PC-3 (cell line): ENCODE measurements around the gene FGFBP2. TPM values are rescaled to one million over a fixed set of nuclear protein-coding genes. Genes with fewer than 3 reads are reported as not detected.

ENCODE experiments used
- ATAC-seq: fragments of 200-7000 bp; cut with Tn5 transposase; 2 replicates; pipeline ENCODE4 v1.9.1; 2020; ENCODE audit warnings: mild to moderate bottlenecking, moderate library complexity
- BruUV-seq: library from RNA; stranded (reverse); fragments of 400-500 nt; replicated peaks from 2 replicates; lab custom pipeline; 2021; lab: Mats Ljungman, UMichigan
- CTCF ChIA-PET: fragments of 300-600 bp; sonication (Branson Sonifier 250); formaldehyde crosslinking; loops from one replicate; lab custom pipeline; 2022; ENCODE audit warnings: antibody characterized with exemption; lab: Charles Lee
- POLR2A ChIA-PET: fragments of 300-600 bp; sonication (Branson Sonifier 250); formaldehyde crosslinking; loops from one replicate; lab custom pipeline; 2022; ENCODE audit warnings: antibody characterized with exemption; ENCODE audit not compliant: unreplicated experiment; lab: Charles Lee
- DNase-seq: peaks from one replicate; pipeline ENCODE4 v3.0.0-alpha.2; 2015
- H2AFZ ChIP-seq: fragments of 300-600 bp; sonication (generic); 2 replicates; pipeline ENCODE4 v1.6.0; 2016; ENCODE audit warnings: antibody characterized with exemption, low read length
- H3F3A ChIP-seq: fragments of 300-600 bp; sonication (generic); one replicate; pipeline ENCODE4 v1.6.0; 2017; ENCODE audit warnings: antibody characterized with exemption, low read length, control low read depth, mild to moderate bottlenecking; ENCODE audit not compliant: unreplicated experiment
- H3K27ac ChIP-seq: fragments of 300-600 bp; sonication (generic); 2 replicates; pipeline ENCODE4 v1.5.1; 2016; ENCODE audit warnings: mild to moderate bottlenecking, low read length
- H3K27me3 ChIP-seq: fragments of 300-600 bp; sonication (generic); 2 replicates; pipeline ENCODE4 v1.6.1; 2016; ENCODE audit warnings: low read length, mixed read lengths
- H3K36me3 ChIP-seq: fragments of 300-600 bp; sonication (generic); 2 replicates; pipeline ENCODE4 v1.6.1; 2016; ENCODE audit warnings: low read depth, mixed run types, low read length, mixed read lengths
- H3K4me1 ChIP-seq: fragments of 300-600 bp; sonication (generic); 2 replicates; pipeline ENCODE4 v1.5.1; 2016; ENCODE audit warnings: low read length; ENCODE audit not compliant: insufficient read depth
- H3K4me2 ChIP-seq: fragments of 300-600 bp; sonication (generic); 2 replicates; pipeline ENCODE4 v1.6.0; 2016; ENCODE audit warnings: low read length
- H3K4me3 ChIP-seq: fragments of 300-600 bp; sonication (generic); 2 replicates; pipeline ENCODE4 v1.5.1; 2016; ENCODE audit warnings: mild to moderate bottlenecking, low read length, mixed read lengths
- H3K79me2 ChIP-seq: fragments of 300-600 bp; sonication (generic); 2 replicates; pipeline ENCODE4 v1.6.1; 2017; ENCODE audit warnings: low read length, mixed read lengths
- H3K9ac ChIP-seq: fragments of 300-600 bp; sonication (generic); 2 replicates; pipeline ENCODE4 v1.6.0; 2016; ENCODE audit warnings: mild to moderate bottlenecking, low read length
- H3K9me2 ChIP-seq: fragments of 300-600 bp; sonication (generic); replicated peaks from 2 replicates; pipeline ENCODE4 v1.6.1; 2016; ENCODE audit warnings: mixed run types, low read length, mixed read lengths
- H3K9me3 ChIP-seq: fragments of 300-600 bp; sonication (generic); 2 replicates; pipeline ENCODE4 v1.6.1; 2016; ENCODE audit warnings: low read length, mixed read lengths
- H4K20me1 ChIP-seq: fragments of 300-600 bp; sonication (generic); 2 replicates; pipeline ENCODE4 v1.6.1; 2016; ENCODE audit warnings: low read length, mixed read lengths
- CTCF ChIP-seq: fragments of 300-600 bp; sonication (generic); conservative IDR thresholded peaks from 2 replicates; pipeline ENCODE4 v1.5.1; 2017; ENCODE audit warnings: antibody characterized with exemption, low read depth, mild to moderate bottlenecking, low read length
- EZH2 ChIP-seq: fragments of 300-600 bp; sonication (generic); IDR thresholded peaks from one replicate; pipeline ENCODE4 v1.6.1; 2017; ENCODE audit warnings: antibody characterized with exemption, mild to moderate bottlenecking, low read length; ENCODE audit not compliant: unreplicated experiment
- EZH2phosphoT487 ChIP-seq: fragments of 300-600 bp; sonication (generic); IDR thresholded peaks from 2 replicates; pipeline ENCODE4 v1.6.1; 2018; ENCODE audit warnings: mild to moderate bottlenecking, antibody characterized with exemption, low read length, borderline replicate concordance
- intact Hi-C: fragments of 100-400 bp; cut with micrococcal nuclease; formaldehyde crosslinking; loops from 2 replicates; pipeline ENCODE4 v1.9.0; 2023
- total RNA-seq: library from RNA; depleted of rRNA; stranded (reverse); fragments of >200 nt; gene quantifications from 2 replicates; pipeline ENCODE4 v1.2.3, GENCODE V29; 2014

FGFBP2 gene
- total RNA-seq, 1 experiment from 2014 or later = not detected

DNA sequence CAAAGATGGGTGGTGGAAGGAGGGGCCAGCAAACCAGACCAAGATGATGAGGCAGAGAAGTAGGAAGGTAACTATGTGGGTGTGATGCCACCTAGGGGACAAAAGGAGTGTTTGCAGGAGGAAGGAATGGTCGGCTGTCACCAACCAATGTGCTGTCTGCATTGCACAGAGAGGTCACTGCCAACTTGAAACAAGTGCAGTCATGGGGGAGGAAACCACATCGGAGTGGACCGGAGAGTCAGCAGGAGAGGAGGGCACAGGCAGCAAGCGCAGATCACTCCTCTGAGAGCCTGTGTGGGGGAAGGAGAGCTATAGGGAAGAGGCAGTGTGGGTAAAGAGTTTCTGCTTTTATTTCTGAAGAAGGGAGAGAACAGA lies 38.5 kb upstream of the FGFBP2 start:
- Histone ChIP-seq H3K4me1 (no peaks in the 10 kb centered on the region), H3K9me2 (no peaks in the 10 kb centered on the region), H3F3A (no peaks in the 10 kb centered on the region), H3K9me3 (no peaks in the 10 kb centered on the region), H3K9ac (no peak overlapping the region), H2AFZ (peak overlapping the region; percentile 46; the same call in 1 of the 2 replicates), H3K36me3 (no peaks in the 10 kb centered on the region), H3K4me3 (no peak overlapping the region), H3K79me2 (no peaks in the 10 kb centered on the region), H3K4me2 (peak overlapping the region; percentile 54), H3K27me3 (no peaks in the 10 kb centered on the region), H4K20me1 (no peaks in the 10 kb centered on the region), H3K27ac (no peak overlapping the region)
- peak; percentile 75 for DNase-seq
- intact Hi-C loops = loop anchor here (1.0 to 10.0 kb wide), 5 partner anchors 38 to 527 kb away; partner anchors contain the start of gene FGFBP2
- no peak for TF ChIP-seq EZH2phosphoT487
- peak; percentile 83 for TF ChIP-seq CTCF
- no TSS peak for BruUV-seq
- ChIA-PET POLR2A (no interaction called here), CTCF (interaction anchor here (1.4 kb wide), 1 partner anchor 196 kb away, joined by 6 read pairs; no protein-coding TSS in a partner anchor)
- peak; percentile 95 for ATAC-seq

DNA sequence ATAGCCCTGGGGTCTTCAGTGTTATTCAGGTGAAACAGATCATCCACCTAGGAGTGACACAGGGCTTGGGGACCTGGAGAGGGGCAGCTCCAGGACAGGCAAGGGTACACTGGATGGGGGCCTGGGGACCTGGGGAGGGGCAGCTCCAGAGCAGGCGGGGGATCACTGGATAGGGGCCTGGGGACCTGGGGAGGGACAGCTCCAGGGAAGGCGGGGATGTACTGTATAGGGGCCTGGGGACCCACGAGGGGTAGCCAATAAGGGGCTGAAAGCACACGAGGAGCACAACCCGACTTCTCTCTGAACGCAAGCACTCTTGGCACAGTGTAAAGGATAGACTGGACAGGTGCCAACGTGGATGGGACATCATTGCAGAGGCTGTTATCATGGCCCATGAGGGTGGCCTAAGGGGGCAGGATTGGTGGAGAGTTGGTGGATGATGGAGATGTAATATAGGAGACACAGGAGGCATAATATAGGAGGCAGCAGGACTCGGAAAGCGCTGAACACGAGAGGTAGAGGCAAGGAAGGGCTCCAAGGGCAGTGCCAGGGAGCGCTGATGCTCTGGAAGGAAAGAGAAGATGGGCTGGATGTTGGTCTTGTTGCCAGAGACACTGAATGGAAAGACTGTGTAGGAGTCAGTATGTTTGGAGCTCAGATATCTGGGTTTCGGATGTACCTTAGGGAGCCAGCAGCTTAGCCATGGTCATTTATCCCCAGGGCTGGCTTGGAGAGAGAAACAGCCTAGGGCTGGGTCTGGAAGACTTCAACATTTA lies 37.9 kb upstream of the FGFBP2 start:
- no peaks in the 10 kb centered on the region for H3K9me2 ChIP-seq
- intact Hi-C loops = loop anchor here (1.0 to 10.0 kb wide), 5 partner anchors 38 to 526 kb away; partner anchors contain the start of gene FGFBP2
- no peaks in the 10 kb centered on the region for H3F3A ChIP-seq
- no peaks in the 10 kb centered on the region for H3K27me3 ChIP-seq
- H3K9ac ChIP-seq = no peak overlapping the region
- no peaks in the 10 kb centered on the region for H3K36me3 ChIP-seq
- no peak overlapping the region for H3K4me2 ChIP-seq
- TF ChIP-seq EZH2 (no peak), EZH2phosphoT487 (no peak), CTCF (no peak)
- no peaks in the 10 kb centered on the region for H3K4me1 ChIP-seq
- H3K79me2 ChIP-seq = no peaks in the 10 kb centered on the region
- no peaks in the 10 kb centered on the region for H3K9me3 ChIP-seq
- H2AFZ ChIP-seq = peak overlapping the region; percentile 46; the same call in 1 of the 2 replicates
- BruUV-seq = no TSS peak
- ATAC-seq = no peak
- ChIA-PET POLR2A (no interaction called here), CTCF (interaction anchor here (0.6 to 1.4 kb wide), 2 partner anchors 119 to 195 kb away, joined by 3 to 6 read pairs; no protein-coding TSS in a partner anchor)
- no peak for DNase-seq
- H3K4me3 ChIP-seq = no peak overlapping the region
- H3K27ac ChIP-seq = no peak overlapping the region
- no peaks in the 10 kb centered on the region for H4K20me1 ChIP-seq

DNA sequence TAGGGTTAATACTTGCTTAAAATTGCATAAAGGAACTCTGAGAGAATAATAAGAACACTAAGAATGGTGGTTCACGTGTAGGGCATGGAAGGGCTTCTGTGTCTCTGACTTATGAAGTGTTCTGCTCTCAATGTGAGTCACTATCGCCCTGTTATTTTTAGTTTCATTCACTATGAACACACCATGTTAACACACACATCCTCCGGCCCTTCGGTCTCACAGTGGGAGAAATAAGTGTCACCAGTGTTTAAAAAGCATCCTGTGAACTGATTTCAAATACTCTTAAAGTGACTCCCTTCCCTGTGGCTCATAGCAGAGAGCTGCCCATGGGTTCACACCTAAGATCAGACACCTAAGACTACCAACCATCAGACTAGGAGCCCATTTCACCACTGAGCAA lies 33.8 kb upstream of the FGFBP2 start:
- Histone ChIP-seq H3K4me2 (no peak overlapping the region), H3F3A (no peaks in the 10 kb centered on the region), H3K79me2 (no peaks in the 10 kb centered on the region), H3K9me3 (no peaks in the 10 kb centered on the region), H3K9me2 (no peaks in the 10 kb centered on the region), H3K36me3 (no peaks in the 10 kb centered on the region), H3K27me3 (no peaks in the 10 kb centered on the region), H4K20me1 (no peaks in the 10 kb centered on the region), H2AFZ (no peak overlapping the region), H3K9ac (no peak overlapping the region), H3K4me3 (no peak overlapping the region), H3K4me1 (no peaks in the 10 kb centered on the region), H3K27ac (no peak overlapping the region)
- DNase-seq = no peak
- ChIA-PET CTCF (no interaction called here), POLR2A (no interaction called here)
- no peak for TF ChIP-seq CTCF
- TF ChIP-seq EZH2phosphoT487 = no peak
- TF ChIP-seq EZH2 = no peak
- no TSS peak for BruUV-seq
- intact Hi-C loops = no loop called here
- ATAC-seq = no peak
